Cerebellar cortex (tissue), 1 donor: ENCODE results near the gene TET2.

Source experiments
- DNase-seq: peaks from one replicate; pipeline ENCODE4 v3.0.0-alpha.2; 2015; ENCODE audit warnings: low spot score

Gene TET2

DNA sequence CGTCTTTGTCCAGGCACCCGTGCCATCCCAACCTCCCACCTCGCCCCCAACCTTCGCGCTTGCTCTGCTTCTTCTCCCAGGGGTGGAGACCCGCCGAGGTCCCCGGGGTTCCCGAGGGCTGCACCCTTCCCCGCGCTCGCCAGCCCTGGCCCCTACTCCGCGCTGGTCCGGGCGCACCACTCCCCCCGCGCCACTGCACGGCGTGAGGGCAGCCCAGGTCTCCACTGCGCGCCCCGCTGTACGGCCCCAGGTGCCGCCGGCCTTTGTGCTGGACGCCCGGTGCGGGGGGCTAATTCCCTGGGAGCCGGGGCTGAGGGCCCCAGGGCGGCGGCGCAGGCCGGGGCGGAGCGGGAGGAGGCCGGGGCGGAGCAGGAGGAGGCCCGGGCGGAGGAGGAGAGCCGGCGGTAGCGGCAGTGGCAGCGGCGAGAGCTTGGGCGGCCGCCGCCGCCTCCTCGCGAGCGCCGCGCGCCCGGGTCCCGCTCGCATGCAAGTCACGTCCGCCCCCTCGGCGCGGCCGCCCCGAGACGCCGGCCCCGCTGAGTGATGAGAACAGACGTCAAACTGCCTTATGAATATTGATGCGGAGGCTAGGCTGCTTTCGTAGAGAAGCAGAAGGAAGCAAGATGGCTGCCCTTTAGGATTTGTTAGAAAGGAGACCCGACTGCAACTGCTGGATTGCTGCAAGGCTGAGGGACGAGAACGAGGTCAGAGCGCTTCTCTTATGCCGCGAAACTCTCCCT is at the start of gene TET2:
TSS of gene TET2 (plus strand) at position 601 of the 740 bp plus-strand sequence. CDS start 87,067 bp downstream, outside the sequence.
- DNase-seq: peak; percentile 76

GRCh38 chr4:105102016-105102415 is 44.7 kb upstream of the TET2 start:
- no peak for DNase-seq

DNA sequence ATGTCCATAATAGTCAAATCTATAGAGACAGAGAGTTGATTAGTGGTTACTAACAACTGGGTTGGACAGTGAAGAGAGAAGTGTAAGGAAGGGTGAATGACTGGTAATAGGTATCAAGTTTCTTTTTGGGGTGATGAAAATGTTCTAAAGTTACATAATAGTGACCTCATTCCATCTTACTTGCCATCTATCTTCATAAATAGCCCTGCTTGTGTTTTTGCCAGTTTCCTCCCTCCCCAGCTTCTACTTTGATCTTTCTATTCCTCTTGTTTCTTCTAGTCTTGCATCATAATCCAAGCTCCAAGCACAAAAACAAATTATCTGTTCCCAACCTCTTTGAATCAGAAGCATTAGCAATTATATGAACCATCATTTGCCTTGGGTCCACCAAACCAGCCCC is 40.2 kb upstream of the TET2 start:
- DNase-seq: no peak

- DNase-seq: no peak
Measured at GRCh38 chr4:105107095-105107856, 39.4 kb upstream of the TET2 start.

DNA sequence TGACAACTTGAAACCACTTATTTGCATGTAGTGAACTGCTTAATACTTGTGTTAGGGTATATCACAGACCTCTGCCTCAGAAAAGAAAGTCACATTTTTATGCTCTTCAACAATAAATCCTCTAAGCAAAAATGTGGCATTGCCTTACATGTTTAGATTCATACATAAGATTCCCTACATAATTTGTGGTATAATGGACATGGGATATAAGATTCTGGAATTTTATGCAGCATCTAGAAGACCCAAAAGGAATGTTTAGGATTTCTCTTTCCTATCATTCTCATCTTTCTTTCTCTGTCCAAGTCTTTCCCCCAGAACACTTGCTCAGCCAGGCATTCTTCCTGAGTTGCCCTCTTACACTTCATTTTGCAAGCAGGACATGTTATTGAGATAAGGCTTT is 37.7 kb upstream of the TET2 start:
- no peak for DNase-seq

GRCh38 chr4:105112274-105112673 is 34.4 kb upstream of the TET2 start:
- no peak for DNase-seq

- no peak for DNase-seq
Measured at GRCh38 chr4:105113800-105114199, 32.9 kb upstream of the TET2 start.

DNA sequence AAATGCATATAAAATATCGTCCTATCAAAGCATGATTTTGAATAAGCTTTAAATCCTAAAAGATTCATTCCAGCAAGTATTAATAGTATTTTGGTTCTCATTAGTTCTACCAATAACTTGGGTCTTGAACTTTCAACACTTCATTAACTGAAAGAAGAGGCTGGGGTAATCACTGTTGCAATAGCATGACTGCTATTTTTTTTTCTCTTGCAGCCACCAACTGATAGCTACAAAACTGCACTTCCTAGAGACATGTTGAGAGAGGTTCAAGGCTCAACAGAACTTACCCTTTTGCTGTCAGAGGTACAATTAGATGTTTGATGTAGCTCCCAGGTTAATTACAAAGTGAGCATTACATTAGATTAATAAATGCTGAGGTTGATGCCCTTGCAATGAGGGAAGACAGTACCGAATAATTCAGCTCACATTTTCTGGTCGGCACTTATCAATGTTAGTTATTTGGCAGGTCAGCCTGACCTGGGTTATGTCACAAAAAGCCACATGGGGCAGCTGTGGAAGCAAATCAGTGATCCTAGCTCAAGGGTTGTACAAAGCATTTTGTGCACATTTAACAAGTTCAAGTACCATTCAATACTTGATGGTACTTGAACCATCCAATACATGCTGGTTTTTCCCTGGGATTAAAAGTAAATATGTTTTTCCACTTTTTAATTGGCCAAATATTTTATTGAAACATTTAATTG is 29.9 kb upstream of the TET2 start:
- no peak for DNase-seq

DNA sequence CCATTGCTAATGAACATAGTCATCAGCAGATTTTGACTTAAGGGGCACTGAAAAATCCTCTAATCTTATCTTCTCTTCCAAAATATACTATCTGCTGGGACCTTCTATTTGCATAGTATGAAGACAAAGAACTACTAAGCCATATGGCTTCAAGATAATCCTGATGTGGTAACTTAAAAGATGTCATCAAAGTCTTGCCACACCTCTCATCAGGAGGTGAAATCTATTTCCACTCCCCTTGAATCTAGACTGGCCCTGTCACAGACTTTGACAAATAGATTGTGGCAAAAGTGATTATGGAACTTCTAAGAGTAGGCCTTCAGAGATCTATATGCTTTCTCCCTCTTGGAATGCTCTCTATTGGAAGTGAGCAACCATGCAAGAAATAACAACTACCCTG is 27.3 kb upstream of the TET2 start:
- DNase-seq: no peak

DNA sequence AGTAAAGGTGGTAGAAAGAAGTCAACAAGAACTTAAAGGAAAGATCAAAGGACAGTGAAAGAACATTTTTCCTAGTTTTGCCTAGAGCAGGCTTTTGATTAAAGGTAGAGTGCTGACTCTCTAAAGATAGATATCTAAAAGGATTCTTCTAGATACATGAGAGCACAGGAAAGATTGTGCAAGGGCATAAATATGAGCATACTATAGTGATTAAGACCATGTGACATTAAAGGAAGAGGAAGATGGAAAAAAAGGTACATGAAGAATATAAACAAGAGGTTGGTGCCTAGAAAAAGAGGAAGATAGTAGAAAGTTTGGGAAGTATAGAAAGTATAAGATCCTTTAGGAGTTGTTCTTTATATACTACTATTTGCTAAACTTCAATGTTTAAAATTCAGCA is 26.1 kb upstream of the TET2 start:
- no peak for DNase-seq

DNA sequence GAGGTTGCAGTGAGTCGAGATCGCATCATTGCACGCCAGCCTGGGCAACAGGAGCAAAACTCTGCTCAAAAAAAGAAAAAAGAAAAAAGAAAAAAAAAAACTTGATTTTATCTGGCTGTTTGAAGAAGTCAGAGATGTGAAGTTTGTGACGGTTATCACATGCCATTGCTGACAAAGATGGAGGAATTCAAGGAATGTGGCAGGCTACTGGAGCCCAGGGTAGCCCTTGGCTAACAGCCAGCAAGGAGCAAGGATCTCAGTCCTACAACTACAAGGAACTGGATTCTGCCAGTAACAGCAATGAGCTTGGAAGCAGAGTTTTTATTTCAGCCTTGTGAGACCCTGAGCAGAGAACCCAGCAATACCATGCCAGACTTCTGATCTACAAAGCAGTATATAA is 24.3 kb upstream of the TET2 start:
- no peak for DNase-seq

DNA sequence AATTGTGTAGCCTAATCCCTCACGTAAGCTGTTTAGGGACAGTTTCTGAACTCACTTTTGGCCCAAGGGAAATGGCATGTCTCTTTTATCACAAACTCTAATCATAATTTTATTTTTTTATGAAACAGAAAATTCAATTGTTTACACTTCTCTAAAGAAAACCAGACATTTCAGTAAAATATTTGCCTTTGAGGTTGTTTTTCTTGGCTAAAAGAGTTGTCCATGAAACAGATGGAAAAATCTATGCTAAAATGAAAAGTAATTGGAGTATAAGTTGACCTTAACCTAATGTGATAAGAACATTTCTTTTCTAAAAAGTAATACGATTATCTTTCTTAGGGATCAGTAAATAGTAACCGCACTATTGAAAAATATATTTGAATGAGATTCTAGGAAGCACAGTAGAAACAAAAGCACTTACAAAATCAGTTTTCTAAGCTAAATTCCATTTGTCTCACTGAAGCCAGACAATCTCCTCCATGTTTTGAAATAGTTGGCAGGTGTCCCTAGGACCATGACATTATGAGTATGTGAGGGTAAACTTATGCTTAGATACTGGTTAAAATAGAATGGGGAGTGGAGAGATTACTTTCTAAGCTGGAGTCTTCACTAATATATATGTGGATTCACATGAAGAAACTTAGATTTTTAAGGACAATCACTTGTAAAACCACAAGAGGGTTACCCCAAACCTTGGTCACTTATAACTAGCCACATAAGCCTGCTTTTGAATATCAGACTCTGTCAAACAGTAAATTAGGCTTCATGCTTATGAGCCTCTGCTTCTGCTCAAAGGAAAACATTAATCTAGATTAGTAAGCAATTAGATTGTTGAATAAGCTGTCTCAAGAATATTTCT is 20.1 kb upstream of the TET2 start:
- no peak for DNase-seq

- no peak for DNase-seq
Measured at GRCh38 chr4:105127170-105127445, 19.6 kb upstream of the TET2 start.

DNA sequence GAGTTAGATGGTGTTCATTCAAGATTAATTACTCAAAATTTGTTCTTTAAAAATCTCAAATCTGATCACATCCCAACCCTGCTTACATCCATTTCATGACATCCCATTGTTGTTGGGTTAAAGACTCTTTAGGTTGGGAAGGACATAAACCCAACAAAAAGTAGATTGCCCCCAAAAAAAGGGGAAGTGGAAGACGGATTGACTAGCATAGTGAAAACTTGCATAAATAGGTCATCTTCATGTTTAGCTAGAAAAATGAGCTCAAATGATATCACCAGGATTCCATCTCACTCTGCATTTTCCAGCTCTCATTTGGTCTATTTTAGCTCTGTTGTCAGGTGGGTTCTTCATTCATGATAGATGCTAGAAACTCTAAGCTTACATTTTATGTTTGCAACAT is 18.5 kb upstream of the TET2 start:
- DNase-seq: no peak

DNA sequence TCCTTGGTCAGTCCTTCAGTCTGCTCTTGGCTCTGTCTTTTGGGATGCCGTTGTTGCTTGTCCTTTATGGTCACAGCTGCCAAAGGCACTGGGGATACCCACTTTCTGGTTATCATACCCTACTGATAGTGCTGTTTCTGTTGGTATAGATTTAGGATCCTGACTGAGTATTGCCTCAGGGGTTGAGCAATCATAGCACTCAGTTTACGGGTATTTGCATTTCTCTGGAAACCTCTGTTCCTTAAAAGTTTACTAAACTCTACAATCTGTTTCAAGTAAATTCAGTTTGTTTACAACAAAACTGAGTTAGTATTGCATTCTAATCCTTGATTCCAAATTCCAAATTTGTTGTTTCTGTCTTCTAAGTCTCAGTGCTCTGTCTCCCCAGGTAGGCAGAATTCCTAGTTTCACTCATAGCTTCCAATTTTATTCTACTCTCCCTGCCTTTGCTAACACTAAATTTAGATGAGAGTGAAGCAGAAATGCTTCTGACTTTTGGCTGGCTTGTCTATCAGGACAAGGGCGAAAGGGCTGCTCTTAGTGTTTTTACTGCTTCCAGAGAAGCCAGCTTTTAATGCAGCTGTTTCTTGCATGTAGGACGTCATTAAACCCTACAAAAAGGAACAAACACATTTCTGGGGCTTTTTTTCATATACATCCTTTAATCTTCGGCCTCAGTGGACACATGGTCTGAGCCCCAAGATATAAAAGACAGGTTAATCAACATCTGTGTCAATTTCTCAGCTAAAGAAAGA is 17.2 kb upstream of the TET2 start:
- DNase-seq: no peak

DNA sequence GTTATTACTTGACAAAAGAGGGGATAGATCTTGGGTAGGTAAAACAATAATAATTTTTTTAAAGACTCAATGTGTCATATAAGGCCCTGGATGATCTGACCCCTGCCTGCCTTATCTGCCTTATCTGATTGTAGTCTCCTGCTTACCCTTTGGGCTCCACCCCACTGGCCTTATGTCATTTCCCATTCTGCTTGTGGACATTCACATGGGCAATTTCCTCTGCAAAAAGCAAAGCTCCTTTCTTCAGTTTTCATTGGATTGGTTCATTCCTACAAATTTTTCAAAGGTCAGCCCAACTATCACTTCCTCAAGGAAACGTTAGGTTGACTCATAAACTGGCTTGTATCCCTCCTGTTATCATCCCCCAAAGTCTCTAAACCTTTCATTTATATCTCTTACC is 15.7 kb upstream of the TET2 start:
- DNase-seq: no peak

DNA sequence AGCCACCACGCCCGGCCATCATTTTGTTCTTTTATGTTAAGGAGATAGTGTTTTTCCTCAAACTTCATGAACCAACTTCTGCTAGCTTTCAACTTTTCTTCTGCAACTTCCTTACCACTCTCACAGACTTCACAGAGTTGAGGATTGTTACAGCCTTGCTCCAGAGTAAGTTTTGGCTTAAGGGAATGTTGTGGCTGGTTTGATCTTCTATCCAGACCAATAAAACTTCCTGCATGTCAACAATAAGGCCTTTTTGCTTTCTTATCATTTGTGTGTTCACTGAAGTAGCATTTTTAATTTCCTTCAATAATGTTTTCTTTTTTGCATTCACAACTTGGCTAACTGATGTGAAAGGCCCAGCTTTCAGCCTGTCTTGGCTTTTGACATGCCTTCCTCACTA is 12.7 kb upstream of the TET2 start:
- DNase-seq: no peak

- DNase-seq: no peak
Measured at GRCh38 chr4:105135785-105136184, 10.9 kb upstream of the TET2 start.

GRCh38 chr4:105137121-105137875 is 9.4 kb upstream of the TET2 start:
- no peak for DNase-seq

- DNase-seq: no peak
Measured at GRCh38 chr4:105139646-105140045, 7.0 kb upstream of the TET2 start.
